ENCODE results near the gene AURKA.

Gene AURKA

GRCh38 chr20:56381501-56381900 lies 10.5 kb downstream of the AURKA start:
- Histone ChIP-seq H3K9me3 (ENCODE audit: low read depth, low read length) (no peaks in the 10 kb centered on the region), H3K36me3 (ENCODE audit: insufficient read depth, low read length) (peaks cover 90% of the 10 kb centered on the region), H3K27ac (no peak overlapping the region), H3K4me3 (no peak overlapping the region), H3K9ac (ENCODE audit: insufficient read length) (no peak overlapping the region)
- TF ChIP-seq POLR2AphosphoS5 (IDR thresholded peaks at IDR 0.05; ENCODE audit: borderline replicate concordance, low read depth, low read length) (no peak), EZH2 (IDR thresholded peaks at IDR 0.05) (no peak), FOXP2 (optimal IDR thresholded peaks at IDR 0.05; ENCODE audit: control extremely low read depth, extremely low read length, insufficient read depth) (no peak)
- no peak for DNase-seq (ENCODE audit: low read depth, low spot score)

DNA sequence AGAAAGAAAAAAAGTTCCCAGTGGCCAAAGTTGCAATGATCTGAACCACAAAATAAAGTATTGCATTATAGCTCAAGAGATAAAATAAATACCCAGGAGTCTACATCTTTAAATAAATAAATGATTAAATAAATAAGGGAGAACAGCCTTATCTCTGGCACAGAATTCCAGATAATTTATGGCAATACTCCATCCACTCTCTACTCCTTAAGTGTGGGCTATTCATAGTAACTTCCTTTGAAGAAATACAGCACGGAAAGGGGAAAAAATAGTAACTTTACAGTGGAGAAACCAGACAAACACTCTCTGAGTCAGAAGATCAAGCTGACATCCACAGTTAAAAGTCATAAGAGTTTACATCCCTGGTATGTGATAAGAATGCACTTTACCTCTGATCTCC lies 11.6 kb downstream of the AURKA start:
- H3K9me3 ChIP-seq (ENCODE audit: low read depth, low read length) = no peaks in the 10 kb centered on the region
- no peak overlapping the region for H3K9ac ChIP-seq (ENCODE audit: insufficient read length)
- peaks cover 91% of the 10 kb centered on the region for H3K36me3 ChIP-seq (ENCODE audit: insufficient read depth, low read length)
- no peak for TF ChIP-seq FOXP2 (optimal IDR thresholded peaks at IDR 0.05; ENCODE audit: control extremely low read depth, extremely low read length, insufficient read depth)
- no peak for TF ChIP-seq POLR2AphosphoS5 (IDR thresholded peaks at IDR 0.05; ENCODE audit: borderline replicate concordance, low read depth, low read length)
- TF ChIP-seq EZH2 (IDR thresholded peaks at IDR 0.05) = no peak
- DNase-seq (ENCODE audit: low read depth, low spot score) = no peak
- H3K27ac ChIP-seq = no peak overlapping the region
- H3K4me3 ChIP-seq = no peak overlapping the region

DNA sequence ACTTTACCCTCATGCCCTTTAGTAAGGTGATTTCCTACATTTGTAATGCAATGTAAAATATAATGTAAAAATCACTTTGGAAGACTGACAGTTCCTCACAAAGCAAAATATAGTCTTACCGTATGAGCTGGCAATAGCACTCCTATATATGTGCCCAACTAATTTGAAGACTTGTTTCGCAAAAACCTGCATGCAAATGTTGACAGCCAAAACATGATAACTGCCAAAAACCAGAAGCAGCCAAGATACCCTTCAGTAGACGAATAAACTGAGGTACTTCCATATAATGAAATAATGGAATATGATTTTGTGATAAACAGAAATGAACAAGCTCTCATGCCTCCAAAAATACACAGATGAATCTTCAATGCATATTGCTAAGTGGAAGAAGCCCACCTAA lies 13.6 kb downstream of the AURKA start:
- DNase-seq (ENCODE audit: low read depth, low spot score) = no peak
- Histone ChIP-seq H3K4me3 (no peak overlapping the region), H3K9ac (ENCODE audit: insufficient read length) (no peak overlapping the region), H3K9me3 (ENCODE audit: low read depth, low read length) (no peaks in the 10 kb centered on the region), H3K27ac (no peak overlapping the region), H3K36me3 (ENCODE audit: insufficient read depth, low read length) (peaks cover 90% of the 10 kb centered on the region)
- TF ChIP-seq POLR2AphosphoS5 (IDR thresholded peaks at IDR 0.05; ENCODE audit: borderline replicate concordance, low read depth, low read length) (no peak), FOXP2 (optimal IDR thresholded peaks at IDR 0.05; ENCODE audit: control extremely low read depth, extremely low read length, insufficient read depth) (no peak), EZH2 (IDR thresholded peaks at IDR 0.05) (no peak)

DNA sequence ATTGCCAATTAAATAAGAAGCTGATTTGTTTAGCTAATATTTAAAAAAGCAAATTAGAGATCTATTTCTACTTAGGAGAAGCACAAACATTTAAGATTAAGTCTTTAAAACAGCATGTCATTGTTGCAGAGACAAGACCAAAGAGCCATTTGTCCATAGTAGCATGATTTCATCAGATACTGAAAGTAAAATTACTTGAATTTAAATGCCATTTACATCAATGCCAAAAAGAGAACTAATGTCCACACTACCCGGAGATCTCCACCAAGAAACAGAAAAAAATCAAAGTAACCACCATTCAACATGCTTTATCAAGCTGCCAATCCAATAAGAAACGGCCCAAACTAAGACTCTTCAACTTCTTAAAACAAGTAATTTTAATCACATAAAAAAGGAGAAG lies 15.7 kb downstream of the AURKA start:
- DNase-seq (ENCODE audit: low read depth, low spot score) = no peak
- no peaks in the 10 kb centered on the region for H3K9me3 ChIP-seq (ENCODE audit: low read depth, low read length)
- no peak overlapping the region for H3K27ac ChIP-seq
- H3K36me3 ChIP-seq (ENCODE audit: insufficient read depth, low read length) = peaks cover 91% of the 10 kb centered on the region
- H3K9ac ChIP-seq (ENCODE audit: insufficient read length) = no peak overlapping the region
- no peak overlapping the region for H3K4me3 ChIP-seq
- no peak for TF ChIP-seq POLR2AphosphoS5 (IDR thresholded peaks at IDR 0.05; ENCODE audit: borderline replicate concordance, low read depth, low read length)
- no peak for TF ChIP-seq EZH2 (IDR thresholded peaks at IDR 0.05)
- TF ChIP-seq FOXP2 (optimal IDR thresholded peaks at IDR 0.05; ENCODE audit: control extremely low read depth, extremely low read length, insufficient read depth) = no peak

DNA sequence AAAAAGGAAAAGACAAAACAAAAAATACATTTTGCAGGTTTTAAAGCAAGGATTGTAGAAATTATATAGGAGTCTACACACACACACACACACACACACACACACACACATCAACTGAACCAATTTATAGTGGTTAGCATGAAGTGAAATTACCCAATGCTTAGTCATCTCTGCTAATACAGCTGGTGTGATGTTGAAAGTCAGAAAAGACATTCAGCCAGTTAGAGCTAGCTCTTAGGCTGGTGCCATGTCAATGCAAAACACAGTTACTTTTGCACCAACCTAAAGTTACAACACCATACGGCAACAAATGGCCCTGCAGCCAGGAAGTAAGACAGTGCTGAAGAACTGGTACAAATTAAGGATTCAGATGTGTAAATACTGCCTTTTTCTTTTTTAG lies 18.1 kb downstream of the AURKA start:
- Histone ChIP-seq H3K4me3 (no peak overlapping the region), H3K27ac (no peak overlapping the region), H3K9me3 (ENCODE audit: low read depth, low read length) (no peaks in the 10 kb centered on the region), H3K9ac (ENCODE audit: insufficient read length) (no peak overlapping the region), H3K36me3 (ENCODE audit: insufficient read depth, low read length) (peaks cover 92% of the 10 kb centered on the region)
- TF ChIP-seq EZH2 (IDR thresholded peaks at IDR 0.05) (no peak), FOXP2 (optimal IDR thresholded peaks at IDR 0.05; ENCODE audit: control extremely low read depth, extremely low read length, insufficient read depth) (no peak), POLR2AphosphoS5 (IDR thresholded peaks at IDR 0.05; ENCODE audit: borderline replicate concordance, low read depth, low read length) (no peak)
- DNase-seq (ENCODE audit: low read depth, low spot score) = no peak

DNA sequence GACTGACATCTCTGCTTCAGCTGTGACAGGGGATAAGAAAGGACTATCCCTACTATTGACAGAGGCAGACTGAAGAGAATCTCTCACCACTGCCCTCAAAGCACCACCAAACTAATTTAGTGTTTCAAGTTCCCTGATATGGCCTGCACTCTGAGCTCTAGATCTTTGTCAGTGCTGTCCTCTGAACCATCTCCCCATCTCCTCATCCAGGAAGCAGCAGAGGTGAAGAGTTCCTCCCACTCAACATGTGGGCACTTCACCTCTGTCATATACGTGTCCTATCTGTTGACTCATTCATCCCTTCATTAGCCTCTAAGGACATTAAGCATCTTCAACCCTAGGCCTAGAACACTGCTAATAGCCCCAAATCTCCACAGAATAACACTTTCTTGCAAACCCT lies 19.2 kb downstream of the AURKA start:
- Histone ChIP-seq H3K36me3 (ENCODE audit: insufficient read depth, low read length) (peaks cover 81% of the 10 kb centered on the region), H3K4me3 (no peak overlapping the region), H3K9me3 (ENCODE audit: low read depth, low read length) (no peaks in the 10 kb centered on the region), H3K9ac (ENCODE audit: insufficient read length) (no peak overlapping the region), H3K27ac (no peak overlapping the region)
- TF ChIP-seq EZH2 (IDR thresholded peaks at IDR 0.05) (no peak), FOXP2 (optimal IDR thresholded peaks at IDR 0.05; ENCODE audit: control extremely low read depth, extremely low read length, insufficient read depth) (no peak), POLR2AphosphoS5 (IDR thresholded peaks at IDR 0.05; ENCODE audit: borderline replicate concordance, low read depth, low read length) (no peak)
- DNase-seq (ENCODE audit: low read depth, low spot score) = no peak

DNA sequence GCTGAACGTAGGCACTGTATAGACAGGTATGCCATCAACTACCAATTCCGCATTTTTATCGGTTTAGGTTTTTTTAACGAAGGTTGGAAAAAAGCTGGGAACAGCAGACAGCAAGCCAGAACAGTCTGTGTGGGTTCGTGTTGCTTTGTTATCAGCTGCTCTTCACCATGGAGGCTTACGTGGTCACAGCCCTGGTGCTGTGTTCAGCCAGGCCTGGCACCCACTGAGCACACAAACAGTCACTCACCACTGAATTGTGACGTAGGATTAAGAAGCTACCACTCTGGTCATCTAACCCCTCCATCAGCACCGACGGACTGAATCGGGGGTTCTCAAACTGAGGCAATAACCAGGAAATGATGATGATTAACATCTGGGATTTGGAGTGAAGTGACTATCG lies 20.0 kb downstream of the AURKA start:
- Histone ChIP-seq H3K4me3 (no peak overlapping the region), H3K36me3 (ENCODE audit: insufficient read depth, low read length) (peaks cover 74% of the 10 kb centered on the region), H3K9ac (ENCODE audit: insufficient read length) (no peak overlapping the region), H3K27ac (no peak overlapping the region), H3K9me3 (ENCODE audit: low read depth, low read length) (no peaks in the 10 kb centered on the region)
- TF ChIP-seq POLR2AphosphoS5 (IDR thresholded peaks at IDR 0.05; ENCODE audit: borderline replicate concordance, low read depth, low read length) (no peak), EZH2 (IDR thresholded peaks at IDR 0.05) (no peak), FOXP2 (optimal IDR thresholded peaks at IDR 0.05; ENCODE audit: control extremely low read depth, extremely low read length, insufficient read depth) (no peak)
- DNase-seq (ENCODE audit: low read depth, low spot score) = no peak

- TF ChIP-seq POLR2AphosphoS5 (IDR thresholded peaks at IDR 0.05; ENCODE audit: borderline replicate concordance, low read depth, low read length) (no peak), FOXP2 (optimal IDR thresholded peaks at IDR 0.05; ENCODE audit: control extremely low read depth, extremely low read length, insufficient read depth) (no peak), EZH2 (IDR thresholded peaks at IDR 0.05) (no peak)
- Histone ChIP-seq H3K9ac (ENCODE audit: insufficient read length) (no peak overlapping the region), H3K4me3 (no peak overlapping the region), H3K27ac (no peak overlapping the region), H3K36me3 (ENCODE audit: insufficient read depth, low read length) (peaks cover 47% of the 10 kb centered on the region), H3K9me3 (ENCODE audit: low read depth, low read length) (no peaks in the 10 kb centered on the region)
- no peak for DNase-seq (ENCODE audit: low read depth, low spot score)
Observed at GRCh38 chr20:56369179-56369578, 22.8 kb downstream of the AURKA start.

Data from SK-N-MC (cell line).